Cardiac fibroblast (primary cell): ENCODE measurements around the gene C2orf74.
A peak's percentile ranks its signal among the peaks of the same experiment; 100 is the strongest.

Experiments used
- DNase-seq, 2 donors: peaks; one replicate each; pipeline versions ENCODE4 v3.0.0 to v3.0.0-alpha.2; 2010; ENCODE audit warnings: low read depth in 2 of 2
- H3K4me3 ChIP-seq, 2 donors: replicated peaks in 1 of 2; 1 replicate in 1 of 2; 2 replicates in 1 of 2; pipeline ENCODE4 v1.5.1; 2011; ENCODE audit warnings: low read depth in 2 of 2, low read length in 2 of 2, mild to moderate bottlenecking in 2 of 2, moderate library complexity in 1 of 2
- TF ChIP-seq, protein P1 (sequence below): IDR thresholded peaks from one replicate; pipeline ENCODE4 v1.5.1; 2011; ENCODE audit warnings: low read depth, mild to moderate bottlenecking, low read length, inconsistent platforms

C2orf74 gene

DNA sequence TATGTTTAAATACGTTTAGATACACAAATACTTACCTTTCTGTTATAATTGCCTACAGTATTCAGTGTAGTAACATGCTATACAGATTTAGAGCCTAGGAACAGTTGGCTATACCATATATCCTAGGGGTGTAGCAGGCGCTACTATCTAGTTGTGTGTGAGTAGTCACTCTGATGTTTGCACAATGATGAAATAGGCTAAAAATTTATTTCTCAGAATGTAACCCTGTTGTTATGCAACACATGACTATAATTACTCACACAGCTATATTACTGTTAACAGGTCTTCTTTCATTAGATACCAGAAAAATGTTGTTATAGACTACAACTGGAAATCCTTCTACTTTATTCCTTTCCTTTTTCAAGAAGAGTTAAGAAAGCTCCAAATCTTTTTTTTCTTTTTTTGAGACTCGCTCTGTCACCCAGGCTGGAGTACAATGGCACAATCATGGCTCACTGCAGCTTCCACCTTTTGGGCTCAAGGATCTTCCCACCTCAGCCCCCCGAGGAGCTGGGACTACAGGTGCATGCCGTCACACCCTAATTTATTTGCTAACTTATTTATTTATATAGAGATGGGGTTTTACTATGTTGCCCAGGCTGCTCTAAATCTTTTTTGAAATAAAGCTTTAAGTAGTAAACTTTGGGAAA is 48.5 kb downstream of the C2orf74 start:
- TF ChIP-seq, protein P1, sequence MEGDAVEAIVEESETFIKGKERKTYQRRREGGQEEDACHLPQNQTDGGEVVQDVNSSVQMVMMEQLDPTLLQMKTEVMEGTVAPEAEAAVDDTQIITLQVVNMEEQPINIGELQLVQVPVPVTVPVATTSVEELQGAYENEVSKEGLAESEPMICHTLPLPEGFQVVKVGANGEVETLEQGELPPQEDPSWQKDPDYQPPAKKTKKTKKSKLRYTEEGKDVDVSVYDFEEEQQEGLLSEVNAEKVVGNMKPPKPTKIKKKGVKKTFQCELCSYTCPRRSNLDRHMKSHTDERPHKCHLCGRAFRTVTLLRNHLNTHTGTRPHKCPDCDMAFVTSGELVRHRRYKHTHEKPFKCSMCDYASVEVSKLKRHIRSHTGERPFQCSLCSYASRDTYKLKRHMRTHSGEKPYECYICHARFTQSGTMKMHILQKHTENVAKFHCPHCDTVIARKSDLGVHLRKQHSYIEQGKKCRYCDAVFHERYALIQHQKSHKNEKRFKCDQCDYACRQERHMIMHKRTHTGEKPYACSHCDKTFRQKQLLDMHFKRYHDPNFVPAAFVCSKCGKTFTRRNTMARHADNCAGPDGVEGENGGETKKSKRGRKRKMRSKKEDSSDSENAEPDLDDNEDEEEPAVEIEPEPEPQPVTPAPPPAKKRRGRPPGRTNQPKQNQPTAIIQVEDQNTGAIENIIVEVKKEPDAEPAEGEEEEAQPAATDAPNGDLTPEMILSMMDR: no peak
- no peak overlapping the region for H3K4me3 ChIP-seq
- DNase-seq: peak; percentile 81 to 89

GRCh38 chr2:61214171-61214570 is 52.2 kb downstream of the C2orf74 start:
- TF ChIP-seq, protein P1: no peak
- DNase-seq: no peak
- H3K4me3 ChIP-seq: no peak overlapping the region
